Cardiac fibroblast (primary cell): ENCODE measurements around the gene IGSF9B.
A peak's percentile ranks its signal among the peaks of the same experiment; 100 is the strongest.

Experiments
- DNase-seq, 2 donors: peaks; one replicate each; pipeline versions ENCODE4 v3.0.0 to v3.0.0-alpha.2; 2010; ENCODE audit warnings: low read depth in 2 of 2
- H3K4me3 ChIP-seq, 2 donors: replicated peaks in 1 of 2; 1 replicate in 1 of 2; 2 replicates in 1 of 2; pipeline ENCODE4 v1.5.1; 2011; ENCODE audit warnings: low read depth in 2 of 2, low read length in 2 of 2, mild to moderate bottlenecking in 2 of 2, moderate library complexity in 1 of 2
- TF ChIP-seq, protein P1 (sequence below): IDR thresholded peaks from one replicate; pipeline ENCODE4 v1.5.1; 2011; ENCODE audit warnings: low read depth, mild to moderate bottlenecking, low read length, inconsistent platforms

Gene IGSF9B

DNA sequence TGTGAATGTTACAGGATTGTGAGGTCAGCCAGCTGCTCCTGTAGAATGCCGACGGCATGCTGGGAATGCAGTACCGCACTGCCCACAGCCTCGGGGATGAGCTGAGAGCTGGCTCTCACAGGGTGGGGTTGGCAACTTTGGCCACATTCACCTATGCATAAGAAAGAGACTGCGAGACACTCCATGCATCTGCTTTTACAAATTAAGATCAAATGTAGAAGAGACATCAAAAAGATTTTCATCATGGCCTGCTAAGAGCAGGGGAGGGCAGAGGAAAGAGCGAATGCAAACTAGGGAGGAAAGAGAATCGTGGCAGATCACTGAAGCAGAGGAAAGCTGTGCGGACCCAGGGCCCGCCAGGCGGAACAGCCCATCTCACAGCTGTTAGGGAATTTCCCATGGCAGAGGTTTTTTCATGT is 61.7 kb downstream of the IGSF9B start:
- TF ChIP-seq, protein P1, sequence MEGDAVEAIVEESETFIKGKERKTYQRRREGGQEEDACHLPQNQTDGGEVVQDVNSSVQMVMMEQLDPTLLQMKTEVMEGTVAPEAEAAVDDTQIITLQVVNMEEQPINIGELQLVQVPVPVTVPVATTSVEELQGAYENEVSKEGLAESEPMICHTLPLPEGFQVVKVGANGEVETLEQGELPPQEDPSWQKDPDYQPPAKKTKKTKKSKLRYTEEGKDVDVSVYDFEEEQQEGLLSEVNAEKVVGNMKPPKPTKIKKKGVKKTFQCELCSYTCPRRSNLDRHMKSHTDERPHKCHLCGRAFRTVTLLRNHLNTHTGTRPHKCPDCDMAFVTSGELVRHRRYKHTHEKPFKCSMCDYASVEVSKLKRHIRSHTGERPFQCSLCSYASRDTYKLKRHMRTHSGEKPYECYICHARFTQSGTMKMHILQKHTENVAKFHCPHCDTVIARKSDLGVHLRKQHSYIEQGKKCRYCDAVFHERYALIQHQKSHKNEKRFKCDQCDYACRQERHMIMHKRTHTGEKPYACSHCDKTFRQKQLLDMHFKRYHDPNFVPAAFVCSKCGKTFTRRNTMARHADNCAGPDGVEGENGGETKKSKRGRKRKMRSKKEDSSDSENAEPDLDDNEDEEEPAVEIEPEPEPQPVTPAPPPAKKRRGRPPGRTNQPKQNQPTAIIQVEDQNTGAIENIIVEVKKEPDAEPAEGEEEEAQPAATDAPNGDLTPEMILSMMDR = no peak
- peak in 1 of 2 donors; percentile 5 for DNase-seq
- H3K4me3 ChIP-seq = no peak overlapping the region

DNA sequence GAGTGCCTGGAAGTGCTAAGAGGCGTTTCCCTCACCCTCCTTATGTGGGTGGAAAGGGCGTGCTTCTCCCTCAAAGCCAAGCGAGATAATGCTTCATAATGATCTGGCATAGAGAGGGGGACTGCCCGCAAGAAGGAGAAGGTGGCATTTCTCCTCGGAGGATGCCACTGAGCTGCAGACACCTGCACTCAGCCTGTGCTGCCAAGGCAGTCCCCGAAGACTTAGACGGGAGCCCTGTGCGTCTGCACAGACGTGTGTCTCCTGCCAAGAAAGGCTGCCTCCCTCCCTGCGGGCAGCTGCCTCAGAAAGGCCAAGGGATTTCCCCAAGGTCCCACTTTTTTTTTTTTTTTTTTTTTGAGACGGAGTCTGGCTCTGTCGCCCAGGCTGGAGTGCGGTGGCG is 63.4 kb downstream of the IGSF9B start:
- DNase-seq = no peak
- H3K4me3 ChIP-seq = no peak overlapping the region
- TF ChIP-seq, protein P1 = no peak

DNA sequence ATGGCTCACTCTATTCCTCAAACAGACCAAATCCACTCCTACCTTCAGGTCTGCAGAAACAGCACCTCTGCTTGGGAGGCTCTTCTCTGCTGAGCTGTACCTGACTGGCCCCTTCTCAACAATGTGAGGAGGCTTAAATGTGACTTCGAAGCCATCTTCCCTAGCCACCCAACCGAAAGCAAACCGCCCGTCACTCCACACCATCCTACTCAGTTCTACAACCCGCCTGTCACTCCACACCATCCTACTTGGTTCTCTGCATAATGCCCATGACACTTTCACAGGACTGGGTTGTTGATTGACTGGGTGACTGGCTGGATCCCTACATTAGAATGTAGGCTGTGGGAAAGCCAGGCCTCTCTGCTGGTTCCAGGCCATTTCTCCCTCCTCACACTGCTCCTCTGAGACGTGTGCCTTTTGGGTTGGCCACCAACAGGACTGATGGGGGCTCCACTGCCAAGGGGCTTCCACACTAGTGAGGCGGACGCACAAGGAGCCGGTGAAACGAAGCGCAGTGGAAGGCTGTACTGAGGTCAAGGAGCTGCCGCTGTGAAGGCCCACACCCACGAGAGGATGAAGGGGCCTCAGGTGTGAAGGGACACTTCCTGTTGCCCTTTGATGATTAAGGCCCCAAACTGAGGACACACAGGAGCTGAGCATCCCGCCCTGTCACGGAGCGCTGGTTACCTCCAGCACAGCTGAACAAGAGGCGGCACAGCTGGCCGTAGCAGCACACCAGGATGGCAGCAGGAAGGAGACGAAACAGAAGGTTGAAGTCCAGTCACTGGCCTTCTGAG is 64.0 kb downstream of the IGSF9B start:
- H3K4me3 ChIP-seq = no peak overlapping the region
- TF ChIP-seq, protein P1 = no peak
- no peak for DNase-seq

DNA sequence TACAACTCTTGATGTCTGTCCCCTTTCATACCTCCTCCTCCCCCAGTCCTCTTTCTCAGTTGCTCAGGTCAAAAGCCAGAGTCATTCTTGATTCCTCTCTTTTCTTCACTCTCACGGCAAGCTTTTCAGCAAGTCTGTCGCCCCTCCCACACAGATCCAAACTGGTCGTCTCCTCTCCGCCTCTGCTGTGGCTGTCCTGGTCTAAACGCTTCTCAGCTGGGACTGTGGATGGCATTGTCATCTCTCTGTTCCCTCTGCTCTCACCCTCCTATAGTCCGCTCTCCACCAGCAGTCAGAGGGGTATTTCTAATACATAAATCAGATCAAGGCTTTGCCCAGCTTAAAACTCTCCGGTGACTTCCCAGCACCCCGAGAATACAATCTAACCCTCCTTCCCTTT is 64.6 kb downstream of the IGSF9B start:
- TF ChIP-seq, protein P1 = no peak
- DNase-seq = no peak
- H3K4me3 ChIP-seq = no peak overlapping the region

DNA sequence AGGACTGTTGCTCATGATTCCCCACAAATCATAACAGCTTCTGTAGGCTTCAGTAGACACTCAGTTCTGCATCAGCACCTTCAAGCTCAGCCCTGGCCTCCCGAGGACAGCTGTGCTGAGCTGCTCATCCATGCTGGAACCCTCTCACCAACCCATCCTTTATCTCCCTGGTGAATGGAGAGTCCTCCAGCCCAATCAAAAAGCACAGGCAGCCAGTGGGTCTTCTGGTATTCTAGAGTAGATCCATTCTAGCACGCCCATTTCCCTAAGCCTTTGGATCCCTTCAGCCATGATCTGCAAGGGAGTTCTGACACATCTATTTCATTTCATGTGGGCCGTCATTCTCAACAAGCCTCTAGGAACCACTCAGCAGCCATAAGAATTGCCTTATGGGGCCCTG is 66.9 kb downstream of the IGSF9B start:
- no peak for DNase-seq
- no peak overlapping the region for H3K4me3 ChIP-seq
- TF ChIP-seq, protein P1 = no peak

DNA sequence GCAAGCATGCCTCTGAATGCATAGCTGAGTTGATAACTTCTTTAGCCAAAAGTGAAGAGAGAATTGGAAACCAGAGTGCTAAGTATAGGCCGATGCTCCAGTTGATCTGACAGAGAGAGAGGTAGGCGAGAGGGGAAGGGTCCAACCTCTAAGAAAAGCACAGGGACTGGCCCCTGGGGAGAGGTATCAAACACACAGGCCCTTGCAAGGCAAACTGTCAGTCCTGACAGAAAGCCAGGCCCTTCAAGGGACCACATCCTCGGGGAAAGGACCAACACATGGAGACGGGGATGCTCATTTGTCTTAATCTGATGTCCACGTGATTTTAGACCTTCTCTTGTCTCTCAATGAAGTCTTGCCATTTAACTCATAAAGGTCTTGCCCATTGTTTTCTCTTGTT is 67.6 kb downstream of the IGSF9B start:
- TF ChIP-seq, protein P1 = no peak
- H3K4me3 ChIP-seq = no peak overlapping the region
- DNase-seq = no peak
